HG03342 (cell line): Measurements from ENCODE around the gene APOF.
"Not testable (repeated sequence)": the region's sequence is repeated elsewhere in the genome, so short reads cannot be mapped to it uniquely, and the experiment has no call there.

ENCODE experiments used
- ATAC-seq: cut with Tn5 transposase; IDR thresholded peaks from one replicate; pipeline ENCODE4 v1.9.1; 2021; ENCODE audit warnings: mild to moderate bottlenecking, moderate library complexity; ENCODE audit not compliant: unreplicated experiment

APOF gene

DNA sequence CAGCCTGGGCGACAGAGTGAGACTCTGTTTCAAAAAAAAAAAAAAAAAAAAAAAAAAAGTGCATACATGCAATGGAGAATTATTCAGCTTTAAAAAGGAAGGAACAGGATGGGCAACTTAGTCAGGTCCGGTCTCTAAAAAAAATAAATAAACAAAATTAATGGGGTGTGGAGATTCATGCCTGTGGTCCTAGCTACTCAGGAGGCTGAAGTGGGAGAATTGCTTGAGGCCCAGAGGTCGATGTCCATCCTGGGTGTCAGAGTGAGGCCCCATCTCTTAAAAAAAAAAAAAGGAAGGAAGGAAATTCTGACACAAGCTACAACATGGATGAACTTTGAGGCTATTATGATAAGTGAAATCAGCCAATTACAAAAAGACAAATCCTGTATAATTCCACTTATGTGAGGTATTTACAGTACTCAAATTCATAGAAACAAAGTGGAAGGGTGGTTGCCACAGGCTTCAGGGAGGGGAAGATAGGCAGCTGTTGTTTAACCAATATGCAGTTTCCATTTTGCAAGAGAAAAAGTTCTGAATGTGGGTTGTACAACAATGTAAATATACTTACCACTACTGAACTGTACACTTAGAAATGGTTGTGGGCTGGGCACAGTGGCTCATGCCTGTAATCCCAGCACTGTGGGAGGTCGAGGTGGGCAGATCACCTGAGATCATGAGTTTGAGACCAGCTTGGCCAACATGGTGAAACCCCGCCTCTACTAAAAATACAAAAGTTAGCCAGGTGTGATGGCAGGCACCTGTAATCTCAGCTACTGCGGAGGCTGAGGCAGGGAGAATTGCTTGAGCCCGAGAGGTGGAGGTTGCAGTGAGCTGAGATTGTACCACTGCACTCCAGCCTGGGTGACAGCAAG is 12.3 kb upstream of the APOF start:
- ATAC-seq, result no peak

- no peak for ATAC-seq
Measured at GRCh38 chr12:56373515-56373914, 10.9 kb upstream of the APOF start.

DNA sequence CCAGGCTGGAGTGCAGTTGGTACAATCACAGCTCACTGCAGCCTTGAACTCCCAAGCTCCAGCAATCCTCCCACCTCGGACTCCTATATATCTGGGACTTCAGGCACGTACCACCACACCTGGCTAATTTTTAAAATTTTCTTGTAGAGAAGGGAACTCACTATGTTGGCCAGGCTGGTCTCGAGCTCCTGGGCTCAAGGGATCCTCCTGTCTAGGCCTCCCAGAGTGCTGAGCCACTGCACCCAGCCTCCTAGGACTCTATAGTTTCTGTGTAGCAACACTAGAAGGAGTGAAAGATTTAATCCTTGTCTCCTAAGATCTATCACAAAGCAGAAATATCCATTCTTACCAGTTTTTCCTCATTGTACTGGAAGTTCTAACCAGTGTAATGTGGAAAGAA is 4.3 kb upstream of the APOF start:
- ATAC-seq, result no peak

DNA sequence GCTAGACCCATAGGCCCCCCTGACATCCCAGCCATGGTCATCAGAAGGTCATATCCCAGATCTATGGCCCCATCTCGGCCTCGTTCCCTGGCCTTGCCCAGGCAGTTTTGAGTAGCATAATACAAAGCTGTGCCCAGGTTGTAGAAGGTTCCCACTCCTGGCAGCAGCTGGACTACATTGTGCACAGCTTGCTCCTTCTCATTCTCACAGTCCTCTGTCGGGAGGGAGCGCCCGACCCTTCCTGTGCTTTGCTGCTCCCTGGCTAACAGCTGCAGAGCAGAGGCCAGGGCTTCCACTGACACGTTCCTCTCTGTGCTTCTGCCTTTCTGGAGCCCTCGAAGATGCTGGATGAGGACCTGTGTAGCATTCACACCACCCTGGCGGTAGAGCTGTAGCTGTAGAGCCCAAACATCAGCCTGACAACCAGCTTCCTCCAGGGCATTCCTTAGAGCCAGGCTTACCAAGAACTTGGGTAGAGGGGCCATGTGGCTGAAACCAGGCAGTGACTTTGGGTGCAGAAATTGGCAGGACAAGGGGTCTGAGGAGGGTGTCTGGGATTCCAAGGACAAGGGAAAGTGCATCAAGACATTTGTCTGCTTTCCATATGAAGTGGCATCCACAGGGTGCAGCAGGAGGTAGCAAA is 1.0 kb downstream of the APOF start:
- no peak for ATAC-seq

DNA sequence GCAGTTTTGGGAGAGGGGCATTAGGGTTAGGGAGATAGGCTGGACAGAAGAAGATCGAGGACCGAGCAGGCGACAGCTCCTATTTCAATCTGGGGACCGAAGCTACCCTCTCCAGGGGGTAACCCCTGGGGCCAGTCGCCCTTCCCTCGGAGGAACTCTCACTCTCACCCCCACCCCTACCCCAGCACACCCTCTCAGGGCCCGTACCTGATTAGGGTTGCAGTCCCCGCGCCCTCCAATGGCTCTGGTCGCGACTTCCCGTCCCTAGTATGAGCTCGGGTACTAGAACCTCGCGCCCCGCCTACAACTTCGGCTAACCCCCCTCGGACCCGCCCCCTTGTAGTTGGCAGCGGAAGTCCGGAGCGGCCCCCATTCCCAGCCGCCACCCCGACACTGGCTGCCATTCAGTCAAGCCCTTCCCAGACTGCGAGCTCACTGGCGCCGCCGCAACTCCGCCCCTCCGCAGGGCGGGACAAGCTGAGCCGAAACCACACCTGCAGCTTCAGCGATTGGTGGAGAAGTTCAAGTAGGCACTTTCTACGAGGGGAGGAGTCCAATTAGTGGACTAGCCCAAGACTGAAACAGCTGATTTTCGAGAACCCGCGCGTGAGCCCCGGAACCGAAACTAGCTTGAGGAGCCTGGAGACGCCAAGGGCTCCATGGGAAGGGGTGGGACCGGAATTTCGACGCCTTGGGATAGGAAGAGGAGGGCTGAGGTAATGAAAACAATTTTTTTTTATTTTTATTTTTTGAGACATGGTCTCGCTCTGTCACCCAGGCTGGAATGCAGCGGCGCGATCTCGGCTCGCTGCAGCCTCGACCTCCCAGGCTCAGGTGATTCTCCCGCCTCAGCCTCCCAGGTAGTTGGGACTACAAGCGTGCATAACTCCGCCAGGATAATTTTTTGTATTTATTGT is 2.5 kb downstream of the APOF start, which contains the start of gene STAT2:
Gene STAT2 (minus strand): TSS at position 257 of the 917 bp plus-strand sequence. CDS start 3,536 bp downstream, outside the sequence.
- peak; percentile 93 for ATAC-seq

DNA sequence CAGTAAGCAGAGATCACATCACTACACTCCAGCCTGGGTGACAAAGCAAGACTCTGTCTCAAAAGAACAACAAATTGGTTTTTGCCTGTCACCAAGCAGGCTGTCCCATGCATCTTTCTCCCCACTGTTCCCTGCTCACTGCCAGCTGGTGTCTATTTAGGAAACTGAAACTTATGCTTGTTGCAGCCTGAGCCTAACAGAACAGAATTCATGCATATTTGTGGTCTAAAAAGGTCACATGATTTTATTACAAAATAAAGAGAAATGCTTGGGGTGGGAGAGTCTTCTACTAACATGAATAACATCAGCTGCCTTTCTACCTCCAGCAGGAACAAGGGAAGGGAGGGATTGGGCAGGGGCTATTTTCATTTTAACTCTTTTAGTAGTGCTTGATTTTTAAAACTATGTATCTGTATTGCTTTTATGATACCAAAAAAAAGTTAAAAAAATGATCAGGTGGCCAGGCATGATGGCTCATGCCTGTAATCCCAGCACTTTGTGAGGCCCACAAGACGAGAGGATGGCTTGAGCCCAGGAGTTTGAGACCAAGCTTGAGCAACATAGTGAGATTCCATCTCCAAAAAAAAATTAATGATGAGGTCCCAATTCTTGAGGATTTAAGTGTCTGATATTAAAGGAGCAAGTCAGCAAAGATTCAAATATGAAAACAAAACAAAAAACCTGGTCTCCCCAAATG is 3.7 kb downstream of the APOF start:
- ATAC-seq, result no peak

DNA sequence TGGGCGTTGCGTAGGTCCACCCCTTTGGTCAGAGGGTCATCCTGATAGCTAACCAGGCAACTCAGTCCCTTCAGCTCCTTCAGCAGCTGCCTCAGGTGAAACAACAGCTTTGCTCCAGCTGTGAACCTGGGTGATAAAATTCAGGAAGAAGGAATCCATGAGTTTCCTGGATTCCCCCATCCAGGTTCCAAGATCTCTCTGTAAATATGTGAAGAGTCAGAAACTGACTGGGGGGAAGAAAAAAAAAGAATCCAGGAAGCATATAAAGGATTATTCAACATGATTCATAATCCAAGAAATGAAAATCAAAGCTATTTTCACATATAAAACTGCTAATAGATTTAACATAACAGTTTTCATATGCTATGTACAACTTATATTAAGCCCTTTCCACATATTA is 11.3 kb downstream of the APOF start:
- ATAC-seq, result no peak

- ATAC-seq, result no peak
Measured at GRCh38 chr12:56350662-56351061, 12.0 kb downstream of the APOF start.

DNA sequence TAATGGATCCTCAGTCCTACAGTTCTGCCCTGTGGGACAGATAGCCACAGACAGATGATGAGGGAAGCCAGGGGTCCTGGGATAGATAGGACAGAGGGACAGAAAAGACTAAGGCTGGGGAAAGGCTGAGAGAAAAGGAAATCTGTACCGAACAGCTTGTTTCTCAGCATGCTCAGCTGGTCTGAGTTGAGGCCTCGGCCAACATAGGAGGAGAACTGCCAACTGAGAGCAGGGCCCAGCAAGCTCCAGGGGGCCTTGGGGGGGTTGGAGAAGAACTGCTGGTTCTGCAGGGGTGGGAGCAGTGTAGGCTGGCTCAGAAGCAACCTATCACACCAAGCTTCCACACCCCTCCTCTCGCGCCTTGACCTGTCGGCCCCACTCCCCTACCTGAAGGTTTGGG is 13.9 kb downstream of the APOF start:
- no peak for ATAC-seq

GRCh38 chr12:56347255-56347654 is 15.4 kb downstream of the APOF start:
- ATAC-seq, result not testable (repeated sequence)

GRCh38 chr12:56346675-56347074 is 16.0 kb downstream of the APOF start:
- no peak for ATAC-seq

GRCh38 chr12:56342290-56342689 is 20.4 kb downstream of the APOF start:
- not testable (repeated sequence) for ATAC-seq

DNA sequence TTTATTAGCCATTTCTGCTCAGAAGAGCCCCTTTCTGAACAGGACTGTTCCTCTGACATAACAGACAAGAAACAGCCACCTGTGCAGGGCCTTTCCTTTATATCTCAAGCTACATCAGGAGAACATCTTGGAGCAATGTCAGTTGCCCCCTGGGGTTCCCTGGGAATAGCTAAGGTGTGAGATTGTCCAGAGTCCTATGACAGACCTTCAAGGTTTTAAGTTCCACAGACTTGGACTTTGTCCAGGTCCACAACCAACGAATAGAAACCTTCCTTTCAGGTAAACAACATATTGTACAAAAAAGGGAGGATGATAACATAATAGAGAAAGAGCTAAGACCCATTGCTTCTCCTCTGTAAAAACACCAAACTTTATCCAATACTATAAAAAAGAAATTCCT is 21.0 kb downstream of the APOF start:
- ATAC-seq, result no peak

- no peak for ATAC-seq
Measured at GRCh38 chr12:56339158-56339422, 23.6 kb downstream of the APOF start.

- ATAC-seq, result no peak
Measured at GRCh38 chr12:56338308-56339157, 24.1 kb downstream of the APOF start, which contains the start of gene IL23A. TSS of gene IL23A (plus strand) at chr12:56338884. CDS start at chr12:56339045, 161 bp downstream.

GRCh38 chr12:56337753-56338251 is 24.9 kb downstream of the APOF start:
- no peak for ATAC-seq

DNA sequence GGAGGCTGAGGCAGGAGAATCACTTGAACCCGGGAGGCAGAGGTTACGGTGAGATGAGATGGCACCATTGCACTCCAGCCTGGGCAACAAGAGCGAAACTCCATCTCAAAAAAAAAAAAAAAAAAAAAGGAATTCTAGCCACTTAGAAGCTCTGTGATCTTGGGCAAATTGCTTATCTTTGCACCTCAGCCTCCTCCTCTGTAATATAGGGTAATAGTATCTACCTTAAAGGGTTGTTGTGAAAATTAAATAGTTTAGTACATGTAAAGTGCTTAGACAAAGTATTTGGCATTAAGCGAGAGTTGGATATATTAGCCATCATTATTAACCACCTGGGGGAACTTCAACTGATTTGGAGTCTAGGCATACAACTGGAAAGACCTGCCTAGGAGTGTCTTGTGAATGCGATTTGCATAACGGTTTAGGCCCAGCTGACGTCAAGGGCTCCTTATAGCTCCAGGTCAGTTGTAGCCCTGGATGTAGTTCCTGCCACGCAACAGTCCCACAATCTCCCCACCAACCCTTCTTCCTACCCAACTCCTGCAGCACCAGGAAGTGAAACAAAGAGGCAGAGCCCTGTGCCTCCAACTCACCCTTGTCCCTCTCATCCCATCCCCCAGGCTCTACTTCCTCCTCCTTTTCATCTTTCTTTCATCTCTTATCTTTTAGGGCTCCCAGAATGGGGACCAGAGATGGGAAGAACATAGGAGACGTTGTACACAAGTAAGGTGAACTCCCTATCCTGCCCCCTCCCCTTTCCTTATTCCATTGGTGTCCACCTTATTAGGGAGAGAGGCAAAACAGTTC is 26.1 kb downstream of the APOF start:
- ATAC-seq, result no peak

DNA sequence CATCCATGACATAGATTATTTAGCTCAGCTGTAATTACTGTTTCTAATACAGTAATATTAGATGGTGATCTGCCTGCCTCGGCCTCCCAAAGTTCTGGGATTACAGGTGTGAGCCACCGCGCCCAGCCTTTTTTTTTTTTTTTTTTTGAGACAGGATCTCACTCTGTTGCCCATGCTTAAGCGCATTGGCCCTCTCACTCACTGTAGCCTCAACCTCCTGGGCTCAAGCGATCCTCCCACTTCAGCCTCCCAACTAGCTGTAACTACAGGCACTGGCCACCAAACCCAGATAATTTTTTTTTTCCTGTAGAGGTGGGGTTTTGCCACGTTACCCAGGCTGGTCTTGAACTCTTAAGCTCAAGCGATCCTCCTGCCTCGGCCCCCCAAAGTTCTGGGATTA is 27.1 kb downstream of the APOF start:
- not testable (repeated sequence) for ATAC-seq

DNA sequence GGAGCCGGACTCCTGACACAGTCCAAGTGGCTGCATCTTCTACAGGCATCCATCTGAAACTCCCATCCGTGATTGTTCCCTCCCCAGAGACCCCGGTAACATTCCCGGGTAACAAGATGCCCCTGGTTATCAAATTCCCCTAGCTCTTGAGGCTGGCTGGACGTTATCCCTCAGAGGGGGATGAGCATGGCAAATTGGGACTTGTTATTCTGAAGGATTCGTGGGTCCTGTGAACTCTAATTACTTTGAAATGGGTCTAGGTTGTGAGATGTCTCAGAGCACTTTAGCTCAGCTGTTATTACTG is 28.2 kb downstream of the APOF start:
- ATAC-seq, result no peak
